ENCODE measurements around the gene MEOX1.
"Not testable (repeated sequence)": the region's sequence is repeated elsewhere in the genome, so short reads cannot be mapped to it uniquely, and the experiment has no call there.

Gene MEOX1

GRCh38 chr17:43694081-43694870 lies 32.6 kb upstream of the MEOX1 start:
- H3K4me3 ChIP-seq (ENCODE audit: low read depth, low read length): no peak overlapping the region
- peak; percentile 86 for TF ChIP-seq CTCF (IDR thresholded peaks at IDR 0.05; ENCODE audit: low read depth, low read length, missing control alignments)
- DNase-seq (ENCODE audit: low read depth): peak; percentile 45

- no peak for TF ChIP-seq CTCF (IDR thresholded peaks at IDR 0.05; ENCODE audit: low read depth, low read length, missing control alignments)
- no peak for DNase-seq (ENCODE audit: low read depth)
- H3K4me3 ChIP-seq (ENCODE audit: low read depth, low read length): no peak overlapping the region
Measured at GRCh38 chr17:43691317-43691693, 29.6 kb upstream of the MEOX1 start.

GRCh38 chr17:43690624-43691316 lies 29.0 kb upstream of the MEOX1 start:
- H3K4me3 ChIP-seq (ENCODE audit: low read depth, low read length): no peak overlapping the region
- no peak for DNase-seq (ENCODE audit: low read depth)

GRCh38 chr17:43689814-43690213 lies 28.1 kb upstream of the MEOX1 start:
- no peak for DNase-seq (ENCODE audit: low read depth)
- H3K4me3 ChIP-seq (ENCODE audit: low read depth, low read length): no peak overlapping the region
- TF ChIP-seq CTCF (IDR thresholded peaks at IDR 0.05; ENCODE audit: low read depth, low read length, missing control alignments): no peak

More at GRCh38 chr17:43690624-43691316, 29.0 kb upstream of the MEOX1 start:
- TF ChIP-seq CTCF (IDR thresholded peaks at IDR 0.05; ENCODE audit: low read depth, low read length, missing control alignments): no peak

GRCh38 chr17:43689131-43689530 lies 27.4 kb upstream of the MEOX1 start:
- TF ChIP-seq CTCF (IDR thresholded peaks at IDR 0.05; ENCODE audit: low read depth, low read length, missing control alignments): no peak
- H3K4me3 ChIP-seq (ENCODE audit: low read depth, low read length): no peak overlapping the region
- DNase-seq (ENCODE audit: low read depth): no peak

- not testable (repeated sequence) for H3K4me3 ChIP-seq (ENCODE audit: low read depth, low read length); DNase-seq (ENCODE audit: low read depth)
Measured at GRCh38 chr17:43686957-43687356, 25.2 kb upstream of the MEOX1 start.

- TF ChIP-seq CTCF (IDR thresholded peaks at IDR 0.05; ENCODE audit: low read depth, low read length, missing control alignments): no peak
Measured at GRCh38 chr17:43683928-43684653, 22.4 kb upstream of the MEOX1 start.

More at GRCh38 chr17:43683928-43684653, 22.4 kb upstream of the MEOX1 start:
- H3K4me3 ChIP-seq (ENCODE audit: low read depth, low read length): no peak overlapping the region
- DNase-seq (ENCODE audit: low read depth): no peak

Measured in GM12864 (cell line).